SKM-1 (cell line): Measurements from ENCODE around the gene PLEKHG5.
"Not testable (repeated sequence)": the region's sequence is repeated elsewhere in the genome, so short reads cannot be mapped to it uniquely, and the experiment has no call there.

Experiments used
- DNase-seq: peaks from one replicate; lab custom pipeline; 2025; ENCODE audit not compliant: unreplicated experiment; lab: John Stamatoyannopoulos, UW

The PLEKHG5 gene

DNA sequence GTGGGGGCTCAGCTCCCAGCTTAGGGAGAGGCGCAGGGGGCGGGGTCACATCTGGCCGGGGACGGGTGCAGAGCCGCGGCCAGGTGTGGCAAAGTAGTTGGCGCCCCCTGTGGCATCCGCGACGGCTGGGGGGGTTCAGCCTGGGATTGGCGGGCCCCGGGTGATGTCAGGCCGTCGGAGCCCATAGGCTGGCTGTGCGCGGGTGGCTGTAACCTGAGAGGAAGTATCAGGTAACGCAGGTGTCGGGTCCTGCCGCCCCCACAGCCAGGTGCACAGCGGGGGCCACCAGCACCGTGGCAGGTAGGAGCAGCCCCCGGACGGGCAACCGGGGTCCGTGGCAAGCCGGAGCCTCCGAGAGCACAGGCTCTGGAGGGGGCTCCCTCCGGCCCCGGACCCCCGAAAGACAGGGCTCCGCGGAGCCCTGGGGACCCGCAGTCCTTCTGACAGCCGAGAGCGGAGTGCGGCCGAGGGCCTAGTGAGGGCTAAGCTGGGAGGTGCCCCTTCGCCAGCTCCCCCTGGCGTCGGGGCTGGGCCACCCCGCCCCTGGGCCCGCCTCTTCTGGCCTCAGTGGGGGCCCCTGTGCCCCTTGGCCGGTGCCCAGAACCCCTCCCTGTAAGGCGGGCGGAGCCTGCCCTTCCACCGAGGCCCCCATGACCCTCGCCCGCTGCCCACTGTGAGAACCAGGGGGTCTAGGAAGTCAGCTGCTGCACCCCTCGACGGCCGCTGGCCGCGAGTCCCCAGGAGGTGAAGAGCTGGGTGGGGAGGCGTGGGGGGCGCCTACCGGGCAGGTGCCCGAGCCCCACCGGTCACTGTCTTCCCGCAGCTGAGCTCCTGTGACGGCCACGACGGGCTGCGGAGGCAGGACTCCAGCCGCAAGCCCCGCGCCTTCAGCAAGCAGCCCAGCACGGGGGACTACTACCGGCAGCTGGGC is 43.4 kb downstream of the PLEKHG5 start:
- DNase-seq: no peak

DNA sequence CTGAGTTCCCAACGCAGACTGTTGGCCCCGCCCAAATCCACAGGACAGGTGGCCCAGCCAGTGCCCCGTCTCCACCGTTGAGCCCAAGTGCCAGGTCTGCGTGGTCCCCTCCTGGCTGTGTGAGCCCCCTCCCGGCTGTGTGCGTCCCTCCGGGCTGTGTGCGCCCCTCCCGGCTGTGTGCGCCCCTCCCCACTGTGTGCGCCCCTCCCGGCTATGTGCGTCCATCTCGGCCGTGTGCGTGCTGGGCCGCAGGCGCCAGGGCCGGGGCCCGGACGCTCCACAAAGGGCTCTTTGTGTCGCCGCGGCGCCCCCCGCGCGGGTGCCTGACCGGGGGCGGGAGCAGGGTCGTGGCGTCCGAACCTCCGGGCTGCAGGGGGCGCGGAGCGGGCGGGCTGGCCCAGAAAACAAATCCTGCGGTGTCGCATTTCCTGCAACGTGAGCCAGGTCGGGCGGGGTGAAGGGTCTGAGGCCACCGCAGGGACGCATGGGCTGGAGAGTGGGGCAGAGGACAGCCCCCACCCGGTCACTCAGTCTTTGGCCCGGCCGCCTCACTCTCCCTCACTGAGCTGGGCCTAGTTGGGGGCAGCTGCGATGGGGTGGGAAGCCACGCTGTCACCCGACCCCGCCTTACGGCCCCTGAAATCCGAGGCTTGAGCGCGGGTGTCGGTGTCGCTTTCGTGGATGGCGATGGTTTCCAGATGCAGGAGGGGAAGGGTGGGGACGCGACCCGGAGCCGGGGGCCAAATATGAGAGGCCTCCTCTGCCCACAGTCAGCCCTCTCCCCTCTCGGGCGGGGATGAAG is 44.2 kb downstream of the PLEKHG5 start:
- no peak for DNase-seq

DNA sequence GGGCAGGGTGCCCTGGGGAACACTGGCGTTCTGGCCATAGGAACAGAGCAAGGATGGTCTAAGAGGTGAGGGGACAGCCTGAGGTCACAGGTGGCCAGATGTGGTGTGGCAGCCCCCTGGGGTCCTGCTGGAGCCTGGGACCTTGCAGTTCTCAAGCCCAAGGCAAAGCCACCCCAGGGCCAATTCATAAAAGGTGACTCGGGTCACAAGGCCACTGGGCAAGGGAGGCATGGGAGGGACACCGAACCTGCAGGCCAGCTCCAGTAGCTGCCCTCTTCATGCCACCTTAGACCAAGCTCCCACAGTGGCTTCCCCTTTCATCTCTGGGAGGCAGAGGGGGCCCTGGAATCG is 44.8 kb downstream of the PLEKHG5 start:
- DNase-seq: no peak

DNA sequence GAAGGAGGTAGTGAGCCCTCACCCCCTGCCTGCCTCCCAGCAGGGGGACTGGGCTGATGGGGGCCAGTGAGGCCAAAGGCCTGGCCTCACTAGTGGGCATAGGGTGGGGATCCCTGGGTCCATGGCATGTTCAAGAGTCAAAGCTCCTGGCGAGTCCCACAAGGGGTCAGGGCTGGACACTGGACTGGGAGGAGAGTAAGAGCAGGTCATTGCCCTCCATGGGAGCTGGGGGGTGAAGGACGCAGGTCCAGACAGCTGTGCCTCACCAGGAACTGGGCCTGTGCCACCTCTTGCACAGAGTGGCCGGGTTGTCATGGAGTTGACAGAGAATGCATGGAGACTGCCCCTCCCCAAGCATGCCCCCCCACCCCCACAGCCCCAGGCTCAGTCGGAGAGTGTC is 45.5 kb downstream of the PLEKHG5 start:
- not testable (repeated sequence) for DNase-seq

DNA sequence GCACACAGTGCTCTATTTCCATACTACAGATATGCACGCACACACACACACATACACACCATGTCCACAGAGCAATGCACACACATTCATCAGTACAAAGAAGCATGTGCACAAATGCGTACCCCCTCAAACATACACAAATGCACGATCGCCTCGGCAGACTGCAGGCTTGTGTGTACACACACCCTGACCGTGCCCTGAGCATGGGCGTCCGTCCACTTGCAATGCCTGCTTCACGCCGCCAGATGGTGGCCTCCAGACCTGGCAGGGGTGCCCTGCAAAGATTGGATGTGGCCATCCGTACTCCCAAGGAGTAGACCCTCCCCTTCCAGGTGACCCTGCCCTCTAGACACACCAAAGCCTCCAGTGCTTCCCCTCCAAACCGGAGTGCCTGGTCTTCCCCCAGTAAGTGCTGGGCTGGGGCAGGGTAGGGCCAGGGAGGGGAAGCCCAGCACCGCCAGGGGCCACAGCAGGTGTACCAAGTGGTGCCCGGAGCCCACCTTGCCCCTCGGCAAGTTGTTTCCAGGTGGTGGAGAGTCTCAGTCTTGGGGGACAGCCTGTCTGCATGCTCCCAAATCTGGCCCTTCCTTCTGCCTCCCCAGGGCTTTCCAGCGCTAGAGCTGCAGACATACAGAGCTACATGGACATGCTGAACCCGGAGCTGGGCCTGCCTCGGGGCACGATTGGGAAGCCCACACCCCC is 46.3 kb downstream of the PLEKHG5 start:
- no peak for DNase-seq

DNA sequence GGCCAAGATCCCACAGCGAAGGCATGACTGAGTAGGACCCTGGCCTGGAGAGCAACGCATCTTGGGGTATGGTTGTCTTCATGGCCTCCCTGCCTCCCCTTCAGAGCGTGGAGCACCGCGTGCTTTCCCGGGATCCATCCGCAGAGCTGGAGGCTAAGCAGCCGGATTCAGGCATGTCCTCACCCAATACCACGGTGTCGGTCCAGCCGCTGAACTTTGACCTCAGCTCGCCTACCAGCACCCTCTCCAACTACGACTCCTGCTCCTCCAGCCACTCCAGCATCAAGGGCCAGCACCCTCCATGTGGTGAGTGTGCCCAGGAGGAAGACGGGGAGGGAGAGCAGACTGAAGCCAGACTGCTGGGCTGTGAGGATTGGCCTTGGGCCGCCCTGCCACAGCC is 47.1 kb downstream of the PLEKHG5 start:
- DNase-seq: no peak

DNA sequence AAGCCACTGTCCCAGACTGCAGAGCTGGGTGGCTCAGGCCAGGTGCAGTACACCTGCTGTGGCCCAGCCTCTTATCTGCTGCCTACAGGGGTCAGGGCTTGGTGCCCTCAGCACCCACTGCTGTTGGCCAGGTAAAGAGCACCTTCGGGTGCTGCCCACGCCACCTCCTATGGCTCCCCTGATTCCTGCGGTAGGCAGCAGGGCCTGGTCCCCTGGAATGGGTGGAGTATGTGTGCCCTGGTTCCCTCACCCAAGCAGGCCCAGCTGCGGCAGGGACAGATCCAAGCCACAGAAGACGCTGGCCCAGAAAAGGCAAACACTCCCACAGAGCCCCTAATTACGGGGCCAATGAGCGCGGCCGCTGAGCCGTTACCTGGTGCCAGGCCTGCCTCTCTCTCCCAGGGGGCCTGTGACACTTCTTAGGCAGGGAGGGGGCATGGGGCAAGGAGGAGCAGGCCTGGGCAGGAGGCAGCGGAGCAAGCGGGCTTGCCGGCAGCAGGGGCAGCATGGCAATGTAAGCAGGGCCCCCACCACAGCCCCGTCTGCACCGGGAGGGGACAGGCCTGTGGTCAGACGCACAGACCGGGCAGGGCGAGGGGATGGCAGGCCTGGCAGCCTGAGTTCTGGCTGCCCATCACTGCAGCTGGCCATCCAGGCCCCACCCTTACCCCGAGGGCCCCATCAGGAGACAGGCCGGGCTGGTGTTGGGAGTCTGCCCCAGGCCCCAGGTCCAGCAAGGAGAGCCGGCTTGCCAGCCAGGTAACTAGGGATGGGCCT is 47.9 kb downstream of the PLEKHG5 start:
- DNase-seq: no peak

DNA sequence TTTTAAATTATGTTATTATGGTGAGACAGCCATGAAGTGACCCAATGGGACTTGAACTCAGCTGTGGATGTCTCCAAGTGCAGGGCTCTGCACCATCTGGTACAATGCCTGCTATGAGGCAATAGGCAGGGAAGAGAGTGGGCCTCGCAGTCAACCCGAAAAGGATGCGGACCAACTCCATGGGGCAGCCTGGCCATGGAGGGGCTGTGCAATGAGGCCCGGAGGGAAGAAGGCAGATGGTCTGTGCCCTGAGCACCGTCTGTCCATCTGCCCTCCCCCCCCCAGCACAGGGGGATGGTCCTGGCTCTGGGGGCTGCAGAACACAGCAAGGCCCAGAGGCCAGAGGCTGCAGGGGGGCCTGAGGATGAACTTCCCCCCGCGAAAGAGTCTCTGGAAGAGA is 49.9 kb downstream of the PLEKHG5 start:
- no peak for DNase-seq

DNA sequence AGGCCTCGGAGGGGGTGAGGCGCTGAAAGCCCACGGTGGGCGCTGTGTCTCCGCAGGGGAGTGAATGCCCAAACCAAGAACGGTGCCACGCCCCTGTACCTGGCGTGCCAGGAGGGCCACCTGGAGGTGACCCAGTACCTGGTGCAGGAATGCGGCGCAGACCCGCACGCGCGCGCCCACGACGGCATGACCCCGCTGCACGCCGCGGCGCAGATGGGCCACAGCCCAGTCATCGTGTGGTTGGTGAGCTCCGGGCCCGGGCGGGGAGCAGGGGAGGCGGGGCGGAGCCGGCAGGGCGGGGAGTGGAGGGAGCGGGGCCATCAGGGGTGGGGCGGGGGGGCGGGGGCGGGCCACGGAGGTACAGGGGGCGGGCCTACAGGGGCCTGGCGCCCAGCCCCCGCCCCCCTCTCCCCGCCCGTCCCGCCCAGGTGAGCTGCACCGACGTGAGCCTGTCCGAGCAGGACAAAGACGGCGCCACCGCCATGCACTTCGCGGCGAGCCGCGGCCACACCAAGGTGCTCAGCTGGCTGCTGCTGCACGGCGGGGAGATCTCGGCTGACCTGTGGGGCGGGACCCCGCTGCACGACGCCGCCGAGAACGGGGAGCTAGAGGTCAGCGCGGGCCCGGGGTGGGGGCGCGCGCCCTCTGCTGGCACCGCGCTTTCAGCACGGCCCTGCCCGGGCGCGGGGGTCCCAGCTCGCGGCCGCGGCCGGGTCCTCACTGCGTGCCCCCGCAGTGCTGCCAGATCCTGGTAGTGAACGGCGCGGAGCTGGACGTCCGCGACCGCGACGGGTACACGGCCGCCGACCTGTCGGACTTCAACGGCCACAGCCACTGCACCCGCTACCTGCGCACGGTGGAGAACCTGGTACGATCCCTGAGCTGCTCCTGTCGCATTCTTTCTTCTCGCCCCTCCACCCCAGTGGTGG is 51.0 kb downstream of the PLEKHG5 start:
- DNase-seq: no peak

DNA sequence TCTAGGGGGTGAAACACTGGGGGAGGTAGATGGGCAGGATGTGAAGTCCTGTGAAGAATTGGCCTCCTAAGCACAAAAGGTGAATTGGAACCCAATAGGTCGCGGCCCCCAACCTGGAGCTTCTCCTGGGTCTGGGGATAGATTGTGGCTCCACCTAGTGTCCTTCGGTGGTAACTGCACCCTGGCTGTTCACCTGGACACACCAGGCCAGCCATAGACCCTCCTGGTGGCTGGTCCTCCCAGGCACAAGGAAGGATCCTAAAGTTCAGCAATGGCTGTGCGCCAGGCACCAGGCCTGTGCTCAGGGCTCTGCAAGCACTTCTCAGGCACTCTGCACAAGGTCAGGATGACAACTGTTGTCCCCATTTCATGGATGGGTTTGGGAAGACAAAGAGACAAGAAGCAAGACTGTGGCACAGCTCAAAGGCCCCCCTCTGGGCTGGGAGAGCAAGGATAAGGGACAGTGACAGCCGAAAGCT is 53.4 kb downstream of the PLEKHG5 start:
- no peak for DNase-seq

DNA sequence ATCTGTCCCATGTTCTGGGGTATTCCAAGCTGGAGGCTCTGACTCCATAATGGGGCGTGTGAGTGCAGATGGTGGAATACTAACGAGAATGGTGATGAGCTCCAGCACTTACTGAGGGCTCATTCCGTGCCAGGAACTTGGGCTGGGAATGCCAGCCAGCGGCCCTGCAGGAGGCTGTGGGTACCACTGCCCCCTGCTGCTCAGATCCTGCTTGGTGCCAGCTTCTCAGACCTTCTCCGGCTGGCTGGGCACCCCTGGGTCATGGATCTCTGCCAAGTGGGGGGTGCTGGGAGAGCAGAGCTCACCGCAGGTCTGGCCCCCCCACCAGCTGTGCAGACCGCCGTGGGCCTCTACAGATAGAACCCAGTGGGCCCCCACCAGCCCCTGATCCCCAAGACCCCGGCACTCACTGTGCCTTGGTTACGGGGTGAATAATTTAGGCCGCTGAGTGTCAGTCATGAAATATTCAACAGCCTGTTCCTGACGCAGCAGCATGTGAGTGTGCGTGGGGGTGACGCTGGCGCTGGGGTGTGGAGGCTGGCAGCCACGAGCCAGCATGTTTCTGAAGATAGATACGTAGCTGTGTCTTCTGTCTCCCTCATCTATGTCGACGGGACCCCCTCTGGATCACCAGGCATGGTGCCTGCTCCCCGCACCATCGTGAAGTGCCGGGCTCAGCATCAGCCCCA is 54.3 kb downstream of the PLEKHG5 start:
- DNase-seq: not testable (repeated sequence)

DNA sequence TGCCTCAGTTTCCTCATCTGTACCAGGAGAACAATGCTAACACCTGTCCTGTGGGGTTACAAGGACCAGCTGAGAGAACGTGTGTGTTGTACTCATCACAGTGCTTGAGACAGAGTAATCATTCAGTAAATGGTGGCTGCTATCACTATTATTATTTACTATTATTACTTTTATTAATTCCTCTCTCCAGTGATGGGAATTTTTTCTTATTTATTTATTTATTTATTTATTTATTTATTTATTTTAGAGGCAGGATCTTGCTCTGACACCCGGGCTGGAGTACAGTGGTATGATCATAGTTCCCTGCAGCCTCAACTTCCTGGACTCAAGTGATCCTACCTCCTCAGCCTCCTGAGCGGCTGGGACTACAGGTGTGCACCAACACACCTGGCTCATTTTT is 55.2 kb downstream of the PLEKHG5 start:
- not testable (repeated sequence) for DNase-seq

DNA sequence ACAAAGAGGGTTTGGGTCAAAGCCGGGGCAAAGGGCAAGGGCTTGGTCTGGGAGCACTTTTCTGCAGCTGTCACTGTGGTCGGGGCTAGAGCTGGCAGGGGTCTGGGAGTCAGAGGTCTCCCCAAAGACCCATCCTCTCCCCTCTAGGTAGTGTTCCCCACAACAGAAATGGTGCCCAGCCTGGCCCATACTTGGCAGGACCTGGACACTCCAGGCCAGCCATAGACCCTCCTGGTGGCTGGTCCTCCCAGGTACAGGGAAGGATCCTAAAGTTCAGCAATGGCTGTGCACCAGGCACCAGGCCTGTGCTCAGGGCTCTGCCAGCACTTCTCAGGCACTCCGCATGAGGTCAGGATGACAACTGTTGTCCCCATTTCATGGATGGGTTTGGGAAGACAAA is 55.9 kb downstream of the PLEKHG5 start:
- DNase-seq: no peak

DNA sequence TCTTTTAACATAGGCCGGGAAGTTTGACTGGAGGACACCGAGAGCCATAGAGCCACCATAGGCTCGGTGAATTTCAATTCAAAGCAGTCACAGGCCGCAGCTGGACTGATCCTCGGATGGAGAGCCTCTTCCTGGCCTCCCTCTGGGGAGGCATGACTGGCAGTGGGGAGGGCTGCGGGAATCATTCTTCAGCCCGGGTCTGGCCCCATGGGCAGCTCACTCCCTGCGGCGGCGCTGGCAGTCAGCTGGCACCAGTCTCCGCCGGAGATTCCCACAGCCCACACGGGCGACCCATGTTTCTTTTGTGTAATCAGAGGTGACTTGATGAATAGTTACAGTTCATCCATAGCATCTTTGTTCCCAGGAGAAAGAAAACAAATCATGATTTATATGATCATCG is 56.3 kb downstream of the PLEKHG5 start:
- DNase-seq: no peak

DNA sequence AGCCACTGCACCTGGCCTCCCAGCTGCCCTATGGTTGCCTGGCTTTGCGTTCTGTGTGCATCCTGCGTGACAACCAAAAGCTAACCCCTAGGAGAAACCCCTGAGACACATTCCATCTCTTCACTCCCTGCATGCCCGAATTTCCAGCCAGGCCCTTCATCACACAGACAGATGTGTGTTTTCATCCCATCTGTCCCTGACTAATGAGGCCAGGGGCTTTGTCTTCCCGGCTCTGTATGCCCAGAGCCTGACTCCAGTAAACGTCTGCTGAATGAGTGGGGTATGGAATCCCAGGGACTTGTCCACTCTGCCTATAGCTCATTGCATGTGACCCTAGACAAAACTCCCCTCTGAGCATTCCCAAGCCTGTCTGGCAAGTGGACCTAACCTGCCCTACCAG is 57.3 kb downstream of the PLEKHG5 start:
- DNase-seq: no peak

DNA sequence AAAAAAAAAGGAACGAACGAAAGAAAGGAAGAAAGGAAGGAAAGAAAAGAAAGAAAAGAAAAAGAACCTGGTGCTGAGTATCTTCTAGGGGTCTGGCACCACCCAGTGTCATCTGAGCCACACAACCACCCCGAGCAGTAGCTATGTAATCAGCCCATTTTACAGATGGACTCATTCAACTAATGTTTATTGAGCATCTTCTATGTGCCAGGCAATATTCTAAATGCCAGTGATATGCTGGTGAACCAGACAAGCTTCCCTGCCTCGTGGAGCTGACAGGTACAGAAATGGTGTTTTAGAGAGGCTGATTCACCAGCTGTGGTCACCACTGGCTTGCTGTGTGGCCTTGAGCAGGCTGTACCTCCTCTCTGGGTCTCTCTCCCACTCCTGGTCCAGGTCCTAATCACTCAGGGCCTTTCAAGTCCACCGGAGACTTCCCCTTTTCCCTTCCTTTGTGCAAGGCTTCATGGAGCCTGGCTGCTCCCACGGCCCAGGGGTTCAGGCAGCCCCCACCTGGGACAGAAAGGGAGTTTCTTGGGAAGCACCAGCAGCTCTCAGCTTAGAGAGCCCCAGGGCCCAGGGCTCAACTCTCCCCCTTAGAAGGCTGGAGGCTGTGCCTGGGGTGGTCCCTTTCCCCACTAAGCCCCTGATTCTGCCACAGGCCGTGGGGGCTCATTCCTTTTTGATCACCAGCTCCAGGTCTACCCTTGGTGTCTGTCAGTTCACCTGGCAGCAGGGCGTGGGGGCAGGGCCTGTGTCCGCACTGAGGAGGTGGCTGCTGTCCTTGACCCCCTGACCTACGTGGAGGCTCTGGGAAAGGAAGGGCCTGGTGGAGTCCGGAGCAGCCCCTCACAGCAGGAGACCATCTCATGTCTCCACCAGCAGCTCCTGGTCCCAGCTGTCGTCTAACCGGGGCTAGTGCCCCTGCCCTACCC is 59.6 kb downstream of the PLEKHG5 start:
- not testable (repeated sequence) for DNase-seq

DNA sequence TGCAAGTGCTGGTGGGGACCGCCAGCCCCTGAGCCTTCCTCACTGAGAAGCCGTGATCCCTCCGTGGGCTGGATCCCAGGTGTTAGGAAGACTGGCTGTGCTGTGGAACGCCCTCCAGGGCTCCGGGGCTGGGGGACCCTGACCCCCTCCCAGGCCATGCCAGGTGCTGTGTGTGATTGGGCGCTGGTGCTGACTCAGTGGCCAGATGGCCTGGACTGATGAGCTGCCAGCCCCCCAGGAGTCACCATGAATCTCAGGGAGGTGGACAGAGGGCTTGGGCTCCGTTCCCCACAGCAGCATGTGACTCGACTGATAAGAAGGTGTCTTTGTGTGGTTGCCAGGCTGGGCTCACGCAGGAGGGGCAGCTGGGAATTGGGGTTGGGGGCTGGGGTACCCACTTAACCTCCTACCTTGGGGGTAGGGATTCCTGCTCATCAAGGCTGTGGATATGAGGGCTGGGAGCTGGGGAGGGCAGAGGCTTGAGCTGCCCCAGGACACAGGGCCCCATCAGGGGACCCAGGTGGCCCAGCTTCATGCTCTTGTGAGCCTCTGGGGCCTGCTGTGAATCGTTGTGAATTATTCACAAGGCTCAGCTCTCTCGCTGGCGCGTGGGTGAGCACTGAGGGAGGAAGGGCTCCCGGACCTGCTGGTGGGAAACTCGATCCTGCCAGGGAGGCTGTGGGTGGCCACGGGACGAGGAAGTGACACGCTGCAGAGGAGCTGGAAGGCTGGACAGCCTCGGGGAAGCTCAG is 61.6 kb downstream of the PLEKHG5 start:
- DNase-seq: not testable (repeated sequence)
